Measurements from ENCODE around the gene PDIA5.
A peak's percentile ranks its signal among the peaks of the same experiment; 100 is the strongest.

The PDIA5 gene

GRCh38 chr3:123169492-123169929 is 102.7 kb downstream of the PDIA5 start:
- DNase-seq (ENCODE audit: low spot score): no peak

- DNase-seq (ENCODE audit: low spot score): no peak
These were observed 103.1 kb downstream of the PDIA5 start for GRCh38 chr3:123169930-123170329.

- no peak for DNase-seq (ENCODE audit: low spot score)
These were observed 114.0 kb downstream of the PDIA5 start for GRCh38 chr3:123180791-123181190.

- no peak for DNase-seq (ENCODE audit: low spot score)
These were observed 119.9 kb downstream of the PDIA5 start for GRCh38 chr3:123186695-123187094.

- no peak for DNase-seq (ENCODE audit: low spot score)
These were observed 121.2 kb downstream of the PDIA5 start for GRCh38 chr3:123188058-123188457.

GRCh38 chr3:123193448-123194101 is 126.8 kb downstream of the PDIA5 start:
- DNase-seq (ENCODE audit: low spot score): no peak

- no peak for DNase-seq (ENCODE audit: low spot score)
These were observed 127.7 kb downstream of the PDIA5 start for GRCh38 chr3:123194552-123194951.

GRCh38 chr3:123198372-123198771 is 131.5 kb downstream of the PDIA5 start:
- no peak for DNase-seq (ENCODE audit: low spot score)

- no peak for DNase-seq (ENCODE audit: low spot score)
These were observed 134.4 kb downstream of the PDIA5 start for GRCh38 chr3:123201223-123201556.

- peak; percentile 93 for DNase-seq (ENCODE audit: low spot score)
These were observed 135.0 kb downstream of the PDIA5 start, which contains the start of gene SEC22A for GRCh38 chr3:123201557-123202427. Gene SEC22A (plus strand): TSS chr3:123201943. CDS start chr3:123209218, 7,275 bp downstream.

GRCh38 chr3:123202451-123202850 is 135.6 kb downstream of the PDIA5 start:
- no peak for DNase-seq (ENCODE audit: low spot score)
